GM19467 (cell line): Measurements from ENCODE around the gene PLEKHA3.
A peak's percentile ranks its signal among the peaks of the same experiment; 100 is the strongest.
"Not testable (repeated sequence)": the region's sequence is repeated elsewhere in the genome, so short reads cannot be mapped to it uniquely, and the experiment has no call there.

ENCODE experiments used
- ATAC-seq: cut with Tn5 transposase; IDR thresholded peaks from one replicate; pipeline ENCODE4 v1.9.1; 2021; ENCODE audit warnings: mild to moderate bottlenecking, moderate library complexity; ENCODE audit not compliant: unreplicated experiment

The PLEKHA3 gene

DNA sequence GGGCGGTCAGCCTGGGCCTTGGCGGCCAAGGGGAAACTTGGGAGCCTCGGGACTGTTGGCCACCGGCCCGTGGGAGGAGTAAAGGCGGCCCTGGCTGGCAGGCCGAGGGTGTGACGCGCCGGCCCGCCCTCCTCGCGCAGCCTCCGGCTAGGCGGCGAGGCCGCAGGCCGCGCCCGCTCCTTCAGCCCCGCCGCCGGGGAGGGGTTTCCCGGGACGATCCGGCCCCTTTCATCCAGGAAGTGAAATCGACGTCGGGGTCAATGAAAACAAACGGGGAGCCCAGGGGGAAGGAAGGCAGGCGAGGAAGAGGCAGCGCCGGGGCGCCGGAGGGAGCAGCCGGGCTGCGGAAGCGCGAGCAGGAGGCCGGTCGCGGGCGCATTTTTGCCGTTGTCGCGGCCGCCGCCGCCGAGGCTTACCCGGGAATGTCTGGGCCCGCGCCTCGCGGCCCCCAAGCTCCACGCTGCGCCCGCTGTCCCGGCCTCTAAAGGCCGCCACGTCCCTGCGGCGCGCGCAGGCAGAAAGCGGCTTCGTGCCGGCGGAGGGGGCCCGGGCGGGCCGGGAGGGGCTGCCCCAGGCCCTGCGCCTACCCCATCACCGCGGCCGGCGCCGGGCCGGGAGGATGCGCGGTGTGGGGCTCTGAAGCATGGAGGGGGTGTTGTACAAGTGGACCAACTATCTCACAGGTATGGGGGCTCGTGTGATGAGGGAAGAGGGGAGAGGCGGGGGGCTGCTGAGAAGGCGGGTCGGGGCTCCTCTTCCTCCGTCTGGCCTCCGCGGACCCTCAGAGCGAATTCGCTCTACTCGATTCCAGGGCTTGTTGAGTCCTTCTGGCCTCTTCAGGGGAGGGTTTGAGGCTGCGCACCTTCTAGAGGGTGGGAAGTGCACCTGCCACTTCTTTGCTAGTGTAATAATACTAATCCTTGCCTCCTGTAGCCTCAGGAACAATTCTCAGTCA is at the start of gene PLEKHA3:
Gene PLEKHA3 (plus strand): TSS at position 231 of the 955 bp plus-strand sequence. CDS start 413 bp downstream, at position 644.
- peak; percentile 71 for ATAC-seq

DNA sequence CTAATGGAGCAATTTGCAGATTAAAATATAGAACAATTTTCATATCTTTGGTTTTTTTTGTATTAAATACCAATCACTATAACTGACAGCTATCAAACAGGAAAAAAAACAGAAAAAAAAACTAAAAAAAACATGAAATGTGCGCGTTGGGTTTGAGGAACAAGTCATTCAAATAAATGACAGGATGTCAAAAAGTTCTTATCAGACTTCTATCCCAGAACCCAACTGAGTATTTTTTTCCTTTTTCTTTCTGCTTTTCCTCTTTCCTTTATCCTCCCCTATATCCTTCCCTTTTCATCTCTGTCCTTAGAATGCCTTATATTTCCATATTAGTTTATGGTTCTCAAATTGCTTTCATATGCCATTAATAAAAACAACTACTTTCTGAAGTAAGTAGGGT is 43.6 kb upstream of the PLEKHA3 start:
- ATAC-seq: no peak

DNA sequence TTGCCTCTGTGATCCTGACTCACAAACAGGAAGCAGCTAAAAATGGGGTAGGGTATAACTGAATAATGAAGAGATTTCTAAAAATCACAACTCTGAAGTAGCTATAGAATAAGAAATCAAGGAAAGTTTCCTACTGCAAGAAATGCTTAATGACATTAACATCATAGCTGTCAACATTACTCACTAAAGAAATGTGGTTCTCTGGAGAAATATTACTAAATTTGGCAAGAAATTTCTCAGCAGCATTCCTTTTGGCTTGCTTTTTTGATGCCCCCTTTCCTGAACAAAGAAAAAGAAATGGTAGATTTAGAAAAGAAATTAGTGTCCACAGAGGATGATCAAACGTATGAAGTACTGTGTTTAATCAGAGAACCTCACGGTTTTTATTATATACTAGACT is 38.8 kb upstream of the PLEKHA3 start:
- ATAC-seq: no peak

DNA sequence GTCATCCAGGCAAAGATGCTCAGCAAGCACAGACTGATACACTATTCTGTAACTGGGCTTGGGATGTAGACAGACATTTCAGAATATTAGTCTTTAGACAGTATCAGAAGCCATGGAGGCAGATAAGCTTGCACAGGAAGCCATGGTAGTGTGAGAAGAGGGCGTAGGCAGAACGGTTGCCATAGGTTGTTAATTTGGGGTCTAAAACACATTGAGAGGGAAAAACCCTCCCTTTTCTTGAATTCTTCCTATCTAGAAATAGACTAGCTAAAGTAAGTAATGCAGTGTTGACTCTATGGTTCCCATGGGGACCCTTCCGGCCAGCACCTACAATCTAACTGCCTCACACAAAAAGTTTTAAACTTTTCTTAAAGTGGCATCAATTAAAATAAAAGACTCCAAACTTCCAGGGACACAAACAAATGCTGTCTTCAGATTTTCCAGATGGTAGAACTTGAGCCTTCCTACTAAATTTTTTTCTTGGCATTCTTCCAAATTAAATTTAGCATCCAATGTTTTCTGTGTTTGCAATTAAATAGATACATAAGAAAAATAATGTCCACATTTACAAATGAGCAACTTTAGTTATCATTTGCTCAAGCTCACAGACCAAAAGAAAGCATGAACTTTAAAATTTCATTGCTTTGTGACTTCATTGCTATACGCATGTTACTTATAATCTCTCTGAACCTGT is 31.1 kb upstream of the PLEKHA3 start:
- ATAC-seq: no peak

DNA sequence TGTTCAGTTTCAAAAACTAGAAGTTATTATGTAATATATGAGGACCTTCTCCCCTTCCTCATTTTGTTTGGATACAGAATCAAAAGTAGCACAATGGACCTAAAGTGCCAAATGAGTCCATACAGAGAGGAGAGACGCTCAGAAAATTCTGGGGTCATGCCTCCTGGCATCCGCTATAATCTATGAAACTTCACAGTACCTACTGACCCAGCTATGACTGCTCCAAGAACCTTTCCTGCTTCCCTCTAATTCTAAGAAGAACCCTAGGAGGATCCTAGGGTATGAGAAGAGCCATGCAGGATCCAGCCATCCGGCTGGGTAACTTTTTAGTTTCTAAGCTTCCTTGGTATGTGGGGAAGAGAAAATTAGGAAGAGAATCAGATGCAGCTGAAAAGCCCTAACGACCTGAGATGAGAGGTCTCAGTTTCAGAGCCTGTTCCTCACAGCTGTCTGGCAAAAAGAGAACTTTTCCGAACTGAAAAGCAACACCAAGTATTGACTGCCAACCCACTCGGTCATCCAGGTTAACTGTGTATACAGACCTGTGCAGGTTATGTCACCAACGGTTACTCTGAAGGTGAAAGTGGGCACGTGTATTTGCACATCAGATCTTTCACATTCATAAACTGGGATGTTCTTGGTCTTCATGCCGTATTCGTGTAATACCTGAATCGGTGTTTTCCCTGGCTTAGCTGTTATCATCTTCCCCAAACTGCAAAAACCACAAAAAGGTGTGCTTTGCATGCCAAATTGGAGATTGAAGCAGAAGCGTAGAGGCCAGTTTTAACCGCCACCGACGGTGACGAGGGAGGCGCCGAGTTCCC is 30.3 kb upstream of the PLEKHA3 start:
- peak; percentile 6 for ATAC-seq

DNA sequence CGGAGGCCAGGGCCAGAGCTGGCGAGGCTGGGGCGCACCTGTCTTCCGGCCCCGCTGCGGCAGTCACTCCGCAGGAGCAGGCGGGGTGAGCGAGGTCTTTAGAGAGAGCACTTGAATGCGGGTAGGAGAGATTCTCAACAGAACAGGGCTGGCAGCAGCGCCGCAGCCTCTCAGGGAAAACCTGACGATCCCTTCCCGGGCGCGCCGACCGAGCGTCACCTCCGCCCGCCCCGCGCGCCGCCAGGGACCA is 29.8 kb upstream of the PLEKHA3 start:
- ATAC-seq: peak; percentile 45

DNA sequence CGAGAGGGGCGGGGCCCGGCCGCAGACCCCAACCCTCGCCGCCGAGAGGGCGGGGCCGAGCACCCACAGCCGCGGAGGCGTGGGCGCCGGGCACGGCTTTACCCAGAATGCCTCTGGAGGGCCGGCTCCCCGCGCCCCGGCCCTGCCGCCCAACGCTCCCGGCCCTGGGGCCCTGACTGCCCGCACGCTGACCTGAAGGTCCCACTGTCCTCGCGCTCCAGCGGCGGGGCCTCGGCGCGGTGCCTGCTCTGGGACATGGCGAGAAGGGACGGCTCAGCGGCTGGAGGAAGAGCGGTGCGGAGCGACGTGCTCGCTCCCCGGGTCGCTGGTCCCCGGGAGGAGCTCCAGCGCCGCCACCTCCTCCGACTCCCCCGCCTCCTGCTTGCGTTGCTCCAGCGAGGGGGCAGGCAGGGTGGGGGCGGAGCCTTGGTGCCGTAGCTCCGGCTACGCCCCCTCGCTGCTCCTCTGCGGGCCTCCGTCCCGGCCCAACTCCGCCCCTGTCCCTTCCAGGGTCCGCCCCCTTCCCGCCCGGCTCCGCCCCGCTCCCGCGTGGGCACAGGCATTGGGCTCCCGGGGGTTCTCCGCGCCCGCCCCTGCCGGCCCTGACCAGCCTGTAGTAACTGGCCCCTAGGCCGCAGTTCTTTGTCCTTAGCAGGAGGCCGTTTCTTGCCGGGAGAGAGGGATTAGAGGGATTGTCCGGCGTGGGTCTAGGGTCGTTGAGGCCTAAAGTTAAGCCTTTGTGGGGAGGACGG is 29.3 kb upstream of the PLEKHA3 start, which contains the start of the genes PJVK and PRKRA:
Gene PJVK (plus strand): TSS at position 605 of the 752 bp plus-strand sequence. CDS start 2,032 bp downstream, outside the sequence.
Gene PRKRA (minus strand): TSS at position 402 of the 752 bp plus-strand sequence. CDS start 145 bp downstream, at position 257.
- peak; percentile 82 for ATAC-seq

DNA sequence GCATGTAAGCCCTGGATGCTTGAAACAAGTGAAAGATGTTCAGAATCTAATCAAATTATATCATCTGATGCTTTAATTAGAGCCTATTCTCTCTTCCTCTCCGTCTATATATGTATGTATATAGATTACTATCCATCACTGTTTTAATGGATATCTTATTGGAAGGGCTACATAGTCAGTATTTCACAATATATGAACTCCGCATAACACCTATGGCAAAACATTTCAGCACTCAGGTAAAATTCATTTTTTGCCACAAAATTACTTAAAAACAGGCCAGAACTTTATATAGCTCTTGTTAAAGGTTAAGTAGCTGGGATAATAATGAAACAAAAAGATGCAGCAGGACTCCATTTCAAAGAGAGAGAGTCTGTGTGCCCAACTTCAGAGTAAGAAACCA is 27.9 kb upstream of the PLEKHA3 start:
- ATAC-seq: no peak

DNA sequence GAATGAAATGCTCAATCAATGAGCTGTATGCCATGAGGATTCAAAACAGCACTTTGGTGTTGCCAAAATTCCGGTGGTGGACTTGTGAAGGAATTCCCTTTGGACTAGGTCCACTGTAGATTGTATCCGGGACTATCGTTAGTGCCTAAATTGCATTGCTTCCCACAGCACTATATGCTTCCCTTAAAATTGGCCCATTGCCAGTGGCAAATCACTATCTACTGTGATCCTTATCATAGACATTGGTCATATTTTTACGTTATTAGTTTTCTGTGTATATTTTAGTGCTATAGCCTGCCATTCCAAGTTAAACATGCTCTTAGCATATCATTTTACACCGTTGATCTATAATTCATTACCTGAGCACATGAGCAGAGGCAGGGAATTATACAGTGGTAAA is 27.4 kb upstream of the PLEKHA3 start:
- ATAC-seq: no peak

DNA sequence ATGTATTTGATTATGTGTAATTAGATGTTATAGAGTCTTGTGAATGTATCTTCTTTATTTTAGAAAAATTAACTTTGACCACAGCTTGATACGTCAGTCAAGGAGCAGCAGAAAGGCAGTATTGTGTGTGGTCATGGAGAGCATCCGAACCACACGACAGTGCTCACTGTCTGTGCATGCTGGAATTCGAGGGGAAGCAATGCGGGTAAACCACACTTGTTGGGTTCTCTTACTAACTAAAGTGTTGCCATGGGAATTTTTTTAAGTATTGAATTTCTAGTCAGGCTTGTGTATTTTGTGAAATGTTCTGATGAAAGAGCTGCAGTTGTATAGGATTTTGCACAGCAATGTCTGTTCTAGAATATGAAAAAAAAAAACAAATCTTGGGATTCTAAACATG is 24.3 kb upstream of the PLEKHA3 start:
- no peak for ATAC-seq

DNA sequence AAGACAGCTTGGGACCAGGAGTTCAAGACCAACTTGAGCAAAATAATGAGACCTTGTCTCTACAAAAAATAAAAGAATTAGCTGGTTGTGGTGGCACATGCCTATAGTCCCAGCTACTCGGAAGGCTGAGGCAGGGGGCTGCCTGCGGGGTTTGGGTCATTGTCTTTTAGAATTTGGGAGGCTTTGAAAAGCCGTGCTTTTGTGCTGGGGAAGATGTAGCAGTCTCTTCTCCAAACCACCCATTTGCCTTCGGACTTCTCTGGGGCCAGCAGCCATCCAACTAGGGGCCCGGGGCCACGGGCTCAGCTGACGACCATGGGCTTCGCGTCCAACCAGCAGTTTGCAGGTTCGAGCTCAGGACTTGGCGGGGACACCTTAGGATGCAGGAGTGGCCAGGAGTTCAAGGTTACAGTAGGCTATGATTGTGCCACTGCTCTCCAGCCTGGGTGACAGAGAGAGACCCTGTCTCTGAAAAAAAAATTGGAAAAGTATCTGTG is 22.8 kb upstream of the PLEKHA3 start:
- no peak for ATAC-seq

DNA sequence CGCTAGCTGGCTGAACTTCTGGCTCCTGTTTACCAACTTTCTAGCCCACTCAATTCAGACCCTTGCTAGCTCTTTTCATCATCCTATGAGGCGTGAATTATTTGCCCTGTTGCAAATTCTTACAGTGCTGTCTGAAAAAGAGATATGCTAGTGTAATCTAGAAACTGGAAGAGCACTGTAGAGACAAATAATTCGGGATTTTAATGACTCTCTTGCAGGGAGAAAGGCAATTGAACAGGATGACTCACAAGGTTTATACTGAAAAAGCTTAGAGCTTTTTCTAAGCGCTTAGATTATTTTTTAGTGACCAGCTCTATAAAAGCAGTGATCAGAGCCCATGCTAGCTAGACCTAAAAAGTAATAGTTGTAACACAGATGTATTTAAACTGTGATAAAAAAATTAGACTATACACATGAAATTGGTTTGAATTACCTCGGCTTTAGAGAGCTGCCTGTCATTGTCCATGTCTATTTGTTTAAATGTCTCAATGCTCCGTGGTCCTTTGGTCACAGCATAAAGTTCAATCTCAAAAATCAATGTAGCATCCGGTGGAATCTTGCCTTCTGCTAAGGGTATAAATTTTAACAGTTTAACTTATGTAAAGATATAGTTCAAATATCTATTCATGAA is 10.9 kb upstream of the PLEKHA3 start:
- no peak for ATAC-seq

DNA sequence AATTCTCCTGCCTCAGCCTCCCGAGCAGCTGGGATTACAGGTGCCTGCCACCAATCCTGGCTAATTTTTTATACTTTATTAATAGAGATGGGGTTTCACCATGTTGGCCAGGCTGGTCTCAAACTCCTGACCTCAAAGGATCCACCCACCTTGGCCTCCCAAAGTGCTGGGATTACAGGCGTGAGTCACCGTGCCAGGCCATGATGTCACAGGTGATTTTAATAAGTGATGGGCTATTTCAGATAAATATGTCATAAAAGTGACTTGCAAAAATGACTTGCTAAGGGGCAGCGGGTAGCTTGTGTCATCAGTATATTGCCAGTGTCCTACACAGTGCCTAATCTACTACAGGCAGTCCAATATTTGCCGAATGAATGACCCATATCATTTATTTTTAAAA is 8.9 kb upstream of the PLEKHA3 start:
- not testable (repeated sequence) for ATAC-seq

DNA sequence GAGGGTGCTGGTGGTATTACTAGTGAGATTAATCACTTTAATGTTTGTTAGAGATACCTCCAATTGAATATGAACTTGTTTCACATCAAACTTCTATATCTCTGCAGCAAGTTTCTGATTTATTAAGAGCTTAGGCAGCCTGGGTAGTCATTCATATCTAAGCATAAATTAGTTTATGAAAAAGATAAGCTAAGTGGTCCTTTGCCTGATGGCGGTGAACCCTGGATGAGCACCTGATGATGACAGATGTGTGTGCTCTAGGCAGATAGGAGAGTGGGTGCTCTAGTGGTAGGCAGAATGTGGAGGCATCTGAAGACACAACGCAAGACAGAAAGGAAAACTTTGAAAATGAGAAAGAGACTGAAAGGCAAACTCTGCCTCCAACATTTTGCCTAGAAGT is 6.9 kb upstream of the PLEKHA3 start:
- ATAC-seq: no peak

DNA sequence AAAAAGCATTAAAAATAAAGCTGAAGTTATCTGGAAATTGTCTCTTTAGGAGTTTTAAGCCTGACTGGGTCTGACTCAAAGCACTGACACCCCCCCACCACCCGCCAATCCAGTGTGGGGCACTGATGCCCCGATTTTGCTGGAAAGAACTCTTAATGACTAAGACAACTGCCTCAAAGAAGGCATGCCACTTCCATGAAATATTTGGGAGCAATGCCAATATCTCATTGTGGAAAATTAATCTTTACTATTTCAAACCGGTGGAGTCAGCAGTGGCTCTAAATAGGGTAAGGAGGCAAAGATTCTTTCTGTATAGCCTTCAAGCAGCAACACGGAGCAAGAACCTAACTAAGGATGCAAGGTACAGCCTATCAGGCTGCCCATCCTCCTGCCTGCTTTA is 6.3 kb upstream of the PLEKHA3 start:
- ATAC-seq: no peak

DNA sequence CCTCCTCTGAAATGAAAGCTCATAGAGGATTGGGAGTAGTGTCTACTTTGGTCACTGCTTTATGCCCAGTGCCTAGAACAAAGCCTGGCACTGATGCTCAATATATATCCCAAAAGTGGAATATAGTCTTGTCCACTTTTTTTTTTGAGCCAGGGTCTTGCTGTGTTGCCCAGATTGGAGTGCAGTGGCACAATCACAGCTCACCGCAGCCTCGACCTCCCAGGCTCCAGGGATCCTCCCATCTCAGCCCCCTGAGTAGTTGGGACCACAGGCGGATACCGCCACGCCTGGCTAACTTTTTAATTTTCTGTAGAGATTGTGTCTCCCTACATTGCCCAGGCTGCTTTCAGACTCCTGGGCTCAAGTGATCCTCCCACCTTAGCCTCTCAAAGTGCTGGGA is 5.7 kb upstream of the PLEKHA3 start:
- no peak for ATAC-seq

DNA sequence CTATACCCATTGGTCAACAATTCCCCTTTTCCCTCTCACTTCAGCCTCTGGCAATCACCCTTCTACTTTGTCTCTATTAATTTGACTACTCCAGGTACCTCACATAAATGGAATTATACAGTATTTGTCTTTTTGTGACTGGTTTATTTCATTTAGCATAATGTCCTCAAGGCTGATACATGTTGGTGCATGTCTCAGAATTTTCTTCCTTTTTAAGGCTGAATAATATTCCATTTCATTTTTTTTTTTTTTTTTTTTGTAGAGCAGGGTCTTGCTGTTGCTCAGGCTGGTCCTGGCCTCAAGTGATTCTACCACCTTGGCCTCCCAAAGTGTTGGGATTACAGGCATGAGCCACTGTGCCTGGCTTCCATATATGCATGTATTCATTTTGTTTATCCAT is 3.8 kb upstream of the PLEKHA3 start:
- no peak for ATAC-seq

DNA sequence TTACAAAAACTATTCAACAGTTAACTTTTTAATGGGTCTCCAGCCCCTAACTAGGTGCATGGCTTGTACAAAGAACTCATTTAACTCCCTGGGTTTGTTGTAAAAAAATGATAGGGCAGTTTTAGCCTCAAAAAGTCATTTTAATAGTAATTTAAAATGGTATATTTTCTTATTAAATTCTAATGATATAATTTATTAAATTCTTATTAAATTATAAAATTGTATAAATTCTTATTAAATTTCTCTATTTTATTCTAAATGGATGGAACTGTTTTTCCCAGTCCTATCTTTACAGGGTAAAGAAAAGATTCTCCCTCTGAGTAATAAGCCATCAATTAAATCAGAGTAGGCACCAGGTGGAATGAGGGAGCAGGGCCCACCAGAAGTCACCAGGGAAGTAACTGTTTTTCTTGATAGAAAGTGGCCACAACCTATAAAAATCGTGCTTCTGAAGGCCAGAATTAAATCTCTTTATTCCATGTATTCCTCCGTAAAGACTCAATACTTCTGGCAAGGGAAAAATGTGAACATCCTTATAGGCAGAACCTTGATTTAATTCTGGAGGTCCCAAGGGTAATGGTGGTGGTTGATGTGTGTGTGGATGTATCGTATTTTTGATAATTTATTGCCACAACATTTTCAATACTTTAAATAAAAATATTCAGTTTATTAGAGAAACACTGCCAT is 2.7 kb upstream of the PLEKHA3 start:
- ATAC-seq: no peak

DNA sequence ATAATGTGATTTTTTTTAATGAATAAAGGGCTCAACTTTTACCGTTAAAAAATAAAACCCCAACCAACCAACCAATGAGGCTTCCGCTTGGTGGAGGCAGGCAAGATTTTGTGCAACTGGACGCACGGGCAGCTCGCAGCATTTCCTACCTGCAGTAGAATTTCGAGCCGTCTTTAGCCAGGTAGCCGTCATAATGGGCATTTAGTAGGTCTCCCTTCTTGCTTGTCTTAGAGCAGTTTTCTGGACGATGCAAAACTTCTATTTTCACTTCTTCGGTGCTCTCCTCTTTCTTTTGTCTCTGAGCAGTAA is 2.2 kb upstream of the PLEKHA3 start:
- no peak for ATAC-seq
